Suprapubic skin (tissue), 4 donors: Measurements from ENCODE around the gene MATCAP1.

Experiments
- EP300 ChIP-seq: sonication (generic); formaldehyde crosslinking; IDR thresholded peaks from one replicate; pipeline ENCODE4 v1.6.1; 2017; ENCODE audit warnings: antibody characterized with exemption
- POLR2A ChIP-seq, 2 donors: fragments of 450-650 bp; IDR thresholded peaks; one replicate each; pipeline ENCODE4 v1.6.1; 2017; ENCODE audit warnings: antibody characterized with exemption in 2 of 2, mild to moderate bottlenecking in 2 of 2, moderate library complexity in 2 of 2
- POLR2AphosphoS5 ChIP-seq, 3 donors: sonication (generic); formaldehyde crosslinking; IDR thresholded peaks; one replicate each; pipeline ENCODE4 v1.6.1; 2017; ENCODE audit warnings: antibody characterized with exemption in 3 of 3
- TF ChIP-seq, protein P1 (sequence below), 2 donors: fragments of 200-600 bp in 1 of 2; fragments of 450-650 bp in 1 of 2; sonication (generic) in 1 of 2; IDR thresholded peaks; one replicate each; pipeline ENCODE4 v1.5.1; 2016 to 2019; ENCODE audit warnings: antibody characterized with exemption in 2 of 2, mild to moderate bottlenecking in 1 of 2, moderate library complexity in 1 of 2

DNA sequence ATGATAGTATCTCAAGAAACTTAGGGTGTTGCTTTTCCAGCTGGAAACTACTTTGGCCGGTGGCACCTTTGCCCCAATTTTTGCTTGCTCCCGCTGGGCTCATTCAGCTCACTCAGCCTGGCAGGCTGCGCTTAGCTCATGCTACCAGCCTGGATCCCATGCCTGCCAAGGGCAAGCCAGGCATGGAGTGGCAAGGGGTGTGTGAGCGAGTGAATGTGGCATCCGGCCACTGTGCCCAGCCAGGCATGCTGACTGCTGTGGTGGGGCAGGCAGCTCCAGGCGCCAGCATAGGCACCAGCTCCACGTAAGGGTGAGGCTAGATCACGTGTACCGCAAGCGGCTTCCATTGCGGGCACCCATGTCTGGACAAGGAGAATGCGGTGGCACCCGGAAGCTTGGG is 42.4 kb downstream of the MATCAP1 start:
- TF ChIP-seq POLR2A (IDR thresholded peaks at IDR 0.05) (no peak), POLR2AphosphoS5 (IDR thresholded peaks at IDR 0.05) (no peak), EP300 (no peak)
- TF ChIP-seq, protein P1, sequence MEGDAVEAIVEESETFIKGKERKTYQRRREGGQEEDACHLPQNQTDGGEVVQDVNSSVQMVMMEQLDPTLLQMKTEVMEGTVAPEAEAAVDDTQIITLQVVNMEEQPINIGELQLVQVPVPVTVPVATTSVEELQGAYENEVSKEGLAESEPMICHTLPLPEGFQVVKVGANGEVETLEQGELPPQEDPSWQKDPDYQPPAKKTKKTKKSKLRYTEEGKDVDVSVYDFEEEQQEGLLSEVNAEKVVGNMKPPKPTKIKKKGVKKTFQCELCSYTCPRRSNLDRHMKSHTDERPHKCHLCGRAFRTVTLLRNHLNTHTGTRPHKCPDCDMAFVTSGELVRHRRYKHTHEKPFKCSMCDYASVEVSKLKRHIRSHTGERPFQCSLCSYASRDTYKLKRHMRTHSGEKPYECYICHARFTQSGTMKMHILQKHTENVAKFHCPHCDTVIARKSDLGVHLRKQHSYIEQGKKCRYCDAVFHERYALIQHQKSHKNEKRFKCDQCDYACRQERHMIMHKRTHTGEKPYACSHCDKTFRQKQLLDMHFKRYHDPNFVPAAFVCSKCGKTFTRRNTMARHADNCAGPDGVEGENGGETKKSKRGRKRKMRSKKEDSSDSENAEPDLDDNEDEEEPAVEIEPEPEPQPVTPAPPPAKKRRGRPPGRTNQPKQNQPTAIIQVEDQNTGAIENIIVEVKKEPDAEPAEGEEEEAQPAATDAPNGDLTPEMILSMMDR (IDR thresholded peaks at IDR 0.05) = no peak
